Activated naive CD8-positive, alpha-beta T cell treated with anti-CD3 and anti-CD28 coated beads, Interleukin-2, amount 50 U/mL, for 24 hours (primary cell): ENCODE measurements around the gene SLIT3.

Experiments
- ATAC-seq: fragments of 150-1000 bp; cut with Tn5 transposase; one replicate; pipeline ENCODE4 v1.10.0; 2021
- DNase-seq: peaks from one replicate; pipeline ENCODE4 v3.0.0; 2021
- H3K27ac Mint-ChIP-seq: one replicate; pipeline ENCODE4 v1.8.0; 2021; ENCODE audit warnings: mild to moderate bottlenecking, mixed read lengths
- H3K27me3 Mint-ChIP-seq: one replicate; pipeline ENCODE4 v1.8.0; 2021; ENCODE audit warnings: mixed read lengths
- H3K36me3 Mint-ChIP-seq: one replicate; pipeline ENCODE4 v1.8.0; 2021; ENCODE audit warnings: low read depth, mixed read lengths
- H3K4me1 Mint-ChIP-seq: one replicate; pipeline ENCODE4 v1.8.0; 2021; ENCODE audit warnings: mixed read lengths
- H3K4me3 Mint-ChIP-seq: one replicate; pipeline ENCODE4 v1.8.0; 2021; ENCODE audit warnings: mild to moderate bottlenecking, moderate library complexity, mixed read lengths
- H3K9me3 Mint-ChIP-seq: one replicate; pipeline ENCODE4 v1.8.0; 2021; ENCODE audit warnings: mixed read lengths

SLIT3 gene

GRCh38 chr5:168672016-168672415, 628.9 kb downstream of the SLIT3 start:
- ATAC-seq (no peak), DNase-seq (no peak)
- H3K27ac Mint-ChIP-seq = no peak overlapping the region
- no peaks in the 10 kb centered on the region for H3K9me3 Mint-ChIP-seq
- H3K4me3 Mint-ChIP-seq = no peak overlapping the region
- H3K27me3 Mint-ChIP-seq = peaks cover 2% of the 10 kb centered on the region
- H3K36me3 Mint-ChIP-seq = no peaks in the 10 kb centered on the region
- no peaks in the 10 kb centered on the region for H3K4me1 Mint-ChIP-seq

GRCh38 chr5:168670881-168671575, 629.9 kb downstream of the SLIT3 start:
- H3K27me3 Mint-ChIP-seq = peaks cover under 1% of the 10 kb centered on the region
- no peak for DNase-seq
- ATAC-seq = no peak
- no peaks in the 10 kb centered on the region for H3K9me3 Mint-ChIP-seq
- no peaks in the 10 kb centered on the region for H3K4me1 Mint-ChIP-seq
- no peak overlapping the region for H3K27ac Mint-ChIP-seq
- H3K4me3 Mint-ChIP-seq = no peak overlapping the region
- H3K36me3 Mint-ChIP-seq = no peaks in the 10 kb centered on the region

- H3K9me3 Mint-ChIP-seq = no peaks in the 10 kb centered on the region
- no peak for ATAC-seq
Observed at GRCh38 chr5:168669668-168670378, 631.1 kb downstream of the SLIT3 start.

DNA sequence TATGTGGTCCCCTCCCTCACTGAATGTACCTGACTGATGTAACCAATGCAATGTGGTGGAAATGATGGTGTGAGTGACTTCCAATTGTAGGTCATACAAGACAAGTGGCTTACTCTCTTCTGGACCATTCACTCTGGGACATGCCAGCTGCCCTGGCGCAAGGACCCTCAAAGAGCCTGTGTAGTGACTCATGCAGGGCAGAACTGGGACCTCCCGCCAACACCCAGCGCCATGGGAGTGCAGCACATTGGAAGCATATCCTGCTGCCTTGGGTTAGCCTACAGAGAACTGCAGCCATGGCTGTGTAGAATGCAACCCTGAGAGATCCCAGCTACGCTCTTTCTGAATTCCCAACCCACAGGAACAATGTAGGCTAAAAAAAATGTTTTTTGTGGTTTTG, 631.8 kb downstream of the SLIT3 start:
- Mint-ChIP-seq H3K36me3 (no peaks in the 10 kb centered on the region), H3K9me3 (no peaks in the 10 kb centered on the region), H3K27ac (no peak overlapping the region), H3K4me3 (no peak overlapping the region), H3K27me3 (peaks cover 2% of the 10 kb centered on the region), H3K4me1 (no peaks in the 10 kb centered on the region)
- ATAC-seq = no peak
- no peak for DNase-seq

More at GRCh38 chr5:168669668-168670378, 631.1 kb downstream of the SLIT3 start:
- Mint-ChIP-seq H3K27me3 (no peaks in the 10 kb centered on the region), H3K27ac (no peak overlapping the region), H3K4me3 (no peak overlapping the region), H3K4me1 (no peaks in the 10 kb centered on the region), H3K36me3 (no peaks in the 10 kb centered on the region)
- no peak for DNase-seq

GRCh38 chr5:168668078-168668477, 632.9 kb downstream of the SLIT3 start:
- Mint-ChIP-seq H3K4me1 (no peaks in the 10 kb centered on the region), H3K36me3 (no peaks in the 10 kb centered on the region), H3K27ac (no peak overlapping the region), H3K9me3 (no peaks in the 10 kb centered on the region), H3K27me3 (peaks cover 2% of the 10 kb centered on the region), H3K4me3 (no peak overlapping the region)
- no peak for ATAC-seq
- DNase-seq = no peak

GRCh38 chr5:168667301-168667840, 633.6 kb downstream of the SLIT3 start:
- DNase-seq = no peak
- Mint-ChIP-seq H3K4me3 (no peak overlapping the region), H3K27ac (no peak overlapping the region), H3K36me3 (no peaks in the 10 kb centered on the region), H3K27me3 (peaks cover 2% of the 10 kb centered on the region), H3K9me3 (no peaks in the 10 kb centered on the region), H3K4me1 (no peaks in the 10 kb centered on the region)
- ATAC-seq = no peak

DNA sequence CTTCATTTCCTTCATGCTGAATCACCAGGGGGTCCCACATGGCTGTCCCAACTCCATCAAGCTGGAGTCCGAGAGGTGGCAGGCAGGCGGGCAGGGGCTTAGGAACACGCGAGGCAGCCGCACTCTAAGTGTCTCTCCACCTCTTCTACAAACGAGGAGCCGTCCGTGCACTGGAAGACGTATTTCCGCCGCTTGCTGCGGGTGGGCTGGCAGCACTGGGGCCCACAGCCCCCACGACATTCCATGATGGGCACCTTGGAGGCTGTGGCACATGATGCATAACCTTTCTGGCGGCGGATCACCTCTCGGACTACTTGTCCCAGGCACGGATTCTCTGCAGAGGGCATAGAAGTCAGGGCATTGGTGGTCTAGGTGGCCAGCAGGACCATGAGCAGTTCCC, 634.6 kb downstream of the SLIT3 start:
- H3K36me3 Mint-ChIP-seq = no peaks in the 10 kb centered on the region
- H3K4me1 Mint-ChIP-seq = no peaks in the 10 kb centered on the region
- H3K27me3 Mint-ChIP-seq = peaks cover 2% of the 10 kb centered on the region
- H3K9me3 Mint-ChIP-seq = no peaks in the 10 kb centered on the region
- H3K27ac Mint-ChIP-seq = no peak overlapping the region
- no peak overlapping the region for H3K4me3 Mint-ChIP-seq
- DNase-seq = no peak
- no peak for ATAC-seq

- Mint-ChIP-seq H3K27me3 (peaks cover 2% of the 10 kb centered on the region), H3K4me3 (no peak overlapping the region), H3K9me3 (no peaks in the 10 kb centered on the region), H3K4me1 (no peaks in the 10 kb centered on the region), H3K36me3 (no peaks in the 10 kb centered on the region), H3K27ac (no peak overlapping the region)
- DNase-seq (no peak), ATAC-seq (no peak)
Observed at GRCh38 chr5:168663276-168664004, 637.5 kb downstream of the SLIT3 start.

- Mint-ChIP-seq H3K4me1 (no peaks in the 10 kb centered on the region), H3K4me3 (no peak overlapping the region), H3K9me3 (no peaks in the 10 kb centered on the region), H3K36me3 (no peaks in the 10 kb centered on the region), H3K27me3 (peaks cover 2% of the 10 kb centered on the region), H3K27ac (no peak overlapping the region)
- no peak for DNase-seq
- ATAC-seq = no peak
Observed at GRCh38 chr5:168661593-168662485, 639.1 kb downstream of the SLIT3 start.

GRCh38 chr5:168660691-168661090, 640.2 kb downstream of the SLIT3 start:
- Mint-ChIP-seq H3K36me3 (no peaks in the 10 kb centered on the region), H3K27me3 (peaks cover 2% of the 10 kb centered on the region), H3K4me1 (no peaks in the 10 kb centered on the region), H3K27ac (no peak overlapping the region), H3K4me3 (no peak overlapping the region), H3K9me3 (no peaks in the 10 kb centered on the region)
- no peak for ATAC-seq
- no peak for DNase-seq

GRCh38 chr5:168659286-168659847, 641.6 kb downstream of the SLIT3 start:
- Mint-ChIP-seq H3K4me3 (no peak overlapping the region), H3K4me1 (no peaks in the 10 kb centered on the region), H3K27ac (no peak overlapping the region), H3K9me3 (no peaks in the 10 kb centered on the region), H3K27me3 (peaks cover under 1% of the 10 kb centered on the region), H3K36me3 (no peaks in the 10 kb centered on the region)
- ATAC-seq (no peak), DNase-seq (no peak)

- ATAC-seq = no peak
- no peak for DNase-seq
- Mint-ChIP-seq H3K4me3 (no peak overlapping the region), H3K9me3 (no peaks in the 10 kb centered on the region), H3K4me1 (no peaks in the 10 kb centered on the region), H3K27ac (no peak overlapping the region), H3K36me3 (no peaks in the 10 kb centered on the region), H3K27me3 (no peaks in the 10 kb centered on the region)
Observed at GRCh38 chr5:168658394-168658793, 642.5 kb downstream of the SLIT3 start.

DNA sequence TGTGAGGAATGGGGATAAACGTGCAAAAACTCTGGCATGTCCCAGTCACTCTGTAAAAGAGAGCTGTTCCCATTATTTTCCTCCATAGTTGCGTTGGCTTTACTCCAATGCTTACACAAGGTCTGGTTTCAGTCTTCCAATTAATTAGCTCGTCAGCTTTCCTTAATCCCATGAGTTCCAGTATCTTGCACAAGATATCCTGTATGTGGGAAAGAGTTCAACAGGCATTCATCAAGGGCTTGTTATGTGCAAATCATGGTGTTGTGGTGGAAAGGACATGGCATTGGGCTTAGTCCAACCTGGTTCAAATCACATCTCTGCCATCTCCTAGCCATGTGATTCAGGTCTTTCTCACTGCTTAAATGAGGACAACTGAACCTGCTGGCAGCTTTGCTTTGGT, 644.3 kb downstream of the SLIT3 start:
- no peak for ATAC-seq
- no peaks in the 10 kb centered on the region for H3K36me3 Mint-ChIP-seq
- no peak overlapping the region for H3K27ac Mint-ChIP-seq
- H3K9me3 Mint-ChIP-seq = no peaks in the 10 kb centered on the region
- H3K27me3 Mint-ChIP-seq = peaks cover 5% of the 10 kb centered on the region
- no peak overlapping the region for H3K4me3 Mint-ChIP-seq
- DNase-seq = no peak
- H3K4me1 Mint-ChIP-seq = no peaks in the 10 kb centered on the region

DNA sequence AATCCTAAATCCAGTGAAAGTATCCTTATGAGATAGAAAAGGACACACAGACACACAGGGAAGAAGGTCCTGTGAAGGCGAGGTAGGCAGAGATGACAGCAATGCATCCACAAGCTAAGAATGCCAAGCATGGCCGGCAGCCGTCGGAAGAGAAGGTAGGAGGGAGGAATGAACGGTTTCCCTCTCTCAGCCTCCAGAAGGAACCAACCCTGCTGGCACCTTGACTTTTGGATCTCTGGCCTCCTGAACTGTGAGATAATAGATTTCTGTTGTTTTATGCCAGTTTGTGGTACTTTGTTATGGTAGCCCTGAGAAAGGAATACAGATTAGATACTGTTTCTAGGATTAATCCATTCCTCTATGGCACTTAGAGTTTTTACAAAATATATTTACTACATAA, 645.6 kb downstream of the SLIT3 start:
- ATAC-seq (no peak), DNase-seq (no peak)
- H3K36me3 Mint-ChIP-seq = no peaks in the 10 kb centered on the region
- H3K4me1 Mint-ChIP-seq = no peaks in the 10 kb centered on the region
- no peak overlapping the region for H3K27ac Mint-ChIP-seq
- H3K27me3 Mint-ChIP-seq = peaks cover 5% of the 10 kb centered on the region
- no peak overlapping the region for H3K4me3 Mint-ChIP-seq
- H3K9me3 Mint-ChIP-seq = no peaks in the 10 kb centered on the region
